Measurements from ENCODE around the gene LARGE1.

The LARGE1 gene

DNA sequence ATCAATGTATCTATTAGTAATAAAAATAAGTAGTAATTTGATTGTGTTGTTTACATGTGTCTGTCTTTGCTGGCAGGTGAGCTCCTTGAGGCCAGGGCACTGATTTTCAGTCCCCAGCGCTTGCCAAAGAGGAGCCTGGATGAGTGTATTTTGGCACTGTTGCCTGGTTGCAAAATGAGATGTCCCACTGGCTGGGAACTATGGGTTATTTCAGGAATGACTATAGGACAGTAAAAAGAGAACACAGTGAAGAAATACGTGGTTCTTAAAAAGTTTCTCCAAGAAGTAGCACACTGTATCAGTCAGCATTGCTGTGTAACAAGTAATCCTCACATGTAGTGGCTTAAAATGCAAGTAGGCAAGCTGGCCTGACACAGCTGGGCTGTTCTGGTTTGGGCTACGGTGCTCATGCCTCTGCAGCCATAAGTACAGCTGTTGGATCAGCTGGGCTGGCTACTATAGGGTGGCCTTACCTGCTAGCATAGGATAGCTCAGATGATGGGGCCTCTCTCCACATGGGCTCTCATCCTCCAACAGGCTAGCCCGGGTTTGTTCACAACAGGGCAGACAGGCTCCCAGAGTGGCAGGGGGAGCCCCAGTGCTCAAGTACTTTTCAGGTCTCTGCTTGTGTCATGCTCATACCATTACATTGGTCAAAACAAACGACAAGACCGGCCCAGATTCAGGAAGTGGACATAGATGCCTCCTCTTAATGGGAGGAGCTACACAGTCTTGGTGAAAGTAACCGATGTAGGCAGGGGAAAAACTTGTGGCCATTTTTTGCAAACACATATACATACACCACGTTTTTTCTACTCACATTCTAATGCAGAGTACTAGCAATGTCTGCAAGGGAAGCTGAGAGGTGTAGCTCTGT is 399.1 kb downstream of the LARGE1 start:
- no peak for DNase-seq (ENCODE audit: low spot score)

GRCh38 chr22:33519974-33520903 is 400.0 kb downstream of the LARGE1 start:
- no peak for DNase-seq (ENCODE audit: low spot score)

DNA sequence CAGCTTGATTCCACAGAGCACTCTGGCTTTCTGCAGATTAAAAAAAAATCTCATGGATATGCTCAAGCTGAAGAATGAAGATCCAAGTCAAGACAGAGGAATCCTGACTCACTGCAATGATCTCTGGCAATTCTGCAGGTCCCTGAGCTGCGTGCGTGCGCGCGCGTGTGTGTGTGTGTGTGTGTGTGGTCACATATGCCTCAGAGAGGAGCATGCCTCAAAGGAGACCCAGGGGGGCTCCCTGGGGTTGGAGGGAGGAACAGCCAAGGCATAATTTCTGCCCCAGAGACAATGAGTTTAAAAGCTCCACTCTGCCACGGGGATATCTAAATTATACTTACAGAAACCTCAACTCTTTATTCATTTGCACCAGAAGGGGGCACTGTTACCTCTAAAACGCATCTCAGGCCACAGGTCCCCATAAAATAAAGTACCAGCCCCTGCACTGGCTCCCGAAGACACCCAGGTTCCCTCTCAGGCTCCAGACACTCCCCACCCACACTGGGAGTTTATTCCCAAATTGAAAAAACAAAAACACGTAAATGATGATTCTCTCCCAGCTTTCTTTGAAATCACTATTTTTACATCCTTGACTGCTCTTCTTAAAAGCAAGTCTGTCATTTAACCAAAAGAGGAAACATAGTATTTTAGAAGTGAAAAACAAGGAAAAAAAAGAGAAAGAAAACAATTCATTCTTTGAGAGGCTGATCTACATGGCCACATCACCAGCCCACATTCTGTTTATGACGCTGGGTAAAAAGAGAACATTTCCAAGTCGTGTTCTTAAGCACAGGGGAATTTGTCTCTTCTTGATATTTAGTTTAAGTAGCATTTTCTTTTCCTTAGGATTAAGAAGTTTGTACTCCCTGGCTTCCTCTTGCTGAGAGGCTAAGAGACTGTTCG is 401.0 kb downstream of the LARGE1 start:
- peak; percentile 72 for DNase-seq (ENCODE audit: low spot score)

DNA sequence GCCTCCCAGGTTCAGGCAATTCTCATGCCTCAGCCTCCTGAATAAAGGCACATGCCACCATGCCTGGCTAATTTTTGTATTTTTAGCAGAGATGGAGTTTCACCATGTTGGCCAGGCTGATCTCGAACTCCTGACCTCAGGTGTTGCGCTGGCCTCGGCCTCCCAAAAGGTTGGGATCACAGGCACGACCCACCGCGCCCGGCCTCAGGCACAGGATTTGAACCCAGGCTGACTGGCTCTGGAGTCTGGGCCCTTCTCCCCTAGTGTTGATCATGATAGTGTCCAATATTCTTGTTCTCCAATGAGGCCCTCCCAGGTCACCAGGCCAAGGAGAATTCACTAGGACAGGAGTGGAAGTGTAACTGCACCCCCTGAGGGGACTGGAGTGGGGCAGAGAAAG is 401.9 kb downstream of the LARGE1 start:
- DNase-seq (ENCODE audit: low spot score), result no peak

DNA sequence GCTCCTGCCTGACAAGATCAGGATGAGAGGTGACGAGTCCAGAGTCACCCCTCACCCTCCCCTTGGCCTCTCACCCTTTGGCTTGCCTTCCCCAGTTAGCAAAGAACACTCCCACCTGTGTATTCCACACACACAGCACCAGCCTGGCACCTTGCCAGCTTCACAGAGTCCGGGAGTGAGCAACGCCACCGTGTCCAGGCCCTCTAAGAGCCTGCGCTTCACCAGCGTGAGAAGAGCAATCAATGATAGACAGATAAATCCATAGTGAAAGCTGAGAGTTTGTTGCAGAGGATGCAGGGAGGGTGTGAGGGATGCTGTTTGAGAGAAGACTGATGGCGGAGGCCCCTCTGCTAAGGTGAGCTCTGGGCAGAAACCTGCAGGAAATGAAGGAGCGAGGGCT is 404.5 kb downstream of the LARGE1 start:
- DNase-seq (ENCODE audit: low spot score), result no peak

DNA sequence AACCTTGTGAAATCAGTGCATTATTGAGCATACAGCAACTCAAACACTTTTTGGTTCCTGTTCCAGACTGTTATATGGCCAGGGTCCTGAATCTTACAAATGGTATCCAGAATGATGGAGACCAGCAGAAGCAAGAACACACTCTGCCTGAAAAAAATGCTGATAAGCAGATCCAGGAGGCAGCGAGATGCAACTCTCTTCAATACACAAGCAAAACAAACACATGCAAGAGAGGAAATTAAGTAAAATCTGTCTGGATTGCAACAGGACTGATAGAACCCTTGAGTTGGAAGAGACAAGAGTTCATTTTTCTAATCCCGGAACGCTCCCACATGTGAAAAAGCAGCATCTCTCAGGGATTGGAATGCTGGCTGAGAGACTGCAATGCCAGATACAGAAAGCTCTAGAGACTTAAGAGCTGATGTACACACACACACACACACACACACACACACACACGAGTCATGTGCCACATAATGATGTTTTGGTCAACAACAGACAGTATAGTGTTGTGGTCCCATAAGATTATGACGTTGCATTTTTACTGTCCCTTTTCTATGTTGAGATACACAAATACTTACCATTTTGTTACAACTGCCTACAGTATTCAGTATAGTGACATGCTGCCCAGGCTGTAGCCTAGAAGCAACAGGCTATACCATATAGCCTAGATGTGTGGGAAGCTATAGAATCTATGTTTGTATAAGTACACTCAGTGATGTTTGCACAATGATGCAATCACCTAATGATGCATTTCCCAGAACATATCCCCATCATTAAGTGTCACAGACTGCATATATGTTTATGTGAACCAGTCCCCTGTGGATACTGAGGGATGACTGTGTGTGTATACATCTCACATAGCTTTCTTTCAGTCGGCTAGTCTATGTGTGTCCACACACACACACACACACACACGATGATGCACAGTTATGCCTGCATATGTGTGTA is 406.6 kb downstream of the LARGE1 start:
- no peak for DNase-seq (ENCODE audit: low spot score)

DNA sequence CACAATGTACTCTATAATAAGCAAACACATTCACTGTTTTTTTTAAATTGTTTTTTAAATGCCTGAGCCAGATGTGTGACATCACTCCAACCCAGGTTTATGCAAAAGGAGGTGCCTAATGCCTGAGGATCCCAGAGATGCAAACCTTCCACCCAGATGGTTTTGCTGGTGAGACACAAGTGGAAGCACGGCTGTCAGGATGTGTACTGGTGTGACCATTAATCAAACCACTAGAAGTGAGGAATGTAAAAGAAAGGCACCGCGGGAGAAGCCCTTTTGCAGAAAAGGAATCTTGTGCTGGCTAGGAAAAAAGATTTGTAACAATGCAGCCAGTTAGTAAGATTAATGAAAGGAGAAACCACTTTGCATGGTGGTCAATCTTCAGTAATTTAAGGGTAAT is 407.4 kb downstream of the LARGE1 start:
- peak; percentile 22 for DNase-seq (ENCODE audit: low spot score)

DNA sequence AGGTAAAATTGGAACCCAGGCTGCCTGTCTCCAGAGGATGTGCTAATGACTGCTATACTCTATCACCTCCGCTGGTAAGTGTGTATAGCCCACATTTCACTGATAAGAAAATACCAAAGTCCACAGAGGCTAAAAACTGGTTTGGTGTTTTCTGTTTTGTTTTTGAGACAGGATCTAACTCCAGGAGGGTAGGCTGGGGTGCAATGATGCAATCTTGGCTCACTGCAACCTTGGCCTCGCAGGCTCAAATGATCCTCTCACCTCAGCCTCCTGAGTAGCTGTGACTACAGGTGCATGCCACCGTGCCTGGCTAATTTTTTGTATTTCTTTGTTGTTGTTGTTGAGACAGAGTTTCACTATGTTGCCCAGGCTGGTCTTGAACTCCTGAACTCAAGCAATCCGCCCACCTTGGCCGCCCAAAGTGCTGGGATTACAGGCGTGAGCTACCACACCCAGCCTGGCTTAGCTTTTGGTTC is 409.8 kb downstream of the LARGE1 start:
- no peak for DNase-seq (ENCODE audit: low spot score)

DNA sequence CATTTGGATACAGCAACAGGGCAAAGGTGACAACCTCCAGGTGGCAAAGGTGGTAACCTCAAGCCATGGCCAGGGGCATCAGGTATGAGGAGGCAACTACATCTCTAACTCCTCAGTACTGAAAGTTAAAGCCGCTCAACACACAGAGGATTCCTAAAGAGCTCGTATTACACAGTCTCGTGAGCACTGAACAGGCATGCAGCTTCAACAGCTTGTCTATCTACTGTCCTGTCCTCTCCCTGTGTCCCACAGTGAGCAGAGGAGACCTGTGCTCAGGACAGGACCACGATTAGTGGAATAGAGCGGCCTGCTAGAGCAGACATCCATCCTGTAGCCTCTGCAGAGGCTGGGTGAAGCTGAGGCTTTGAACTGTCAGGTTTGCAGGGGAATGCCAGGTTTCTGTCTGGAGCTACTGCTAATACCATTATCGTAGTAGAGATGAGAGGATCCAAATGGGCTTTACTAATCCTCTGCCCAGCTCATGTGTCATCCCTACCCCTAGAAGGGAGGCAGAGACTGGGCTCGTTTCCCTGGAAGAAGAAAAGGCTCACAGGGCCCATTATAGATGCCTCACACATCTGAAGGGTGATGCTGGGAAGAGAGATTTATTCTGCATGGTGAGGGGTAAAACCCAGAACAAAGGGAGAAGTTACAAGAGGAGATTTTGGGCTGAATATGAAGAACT is 415.2 kb downstream of the LARGE1 start:
- no peak for DNase-seq (ENCODE audit: low spot score)

DNA sequence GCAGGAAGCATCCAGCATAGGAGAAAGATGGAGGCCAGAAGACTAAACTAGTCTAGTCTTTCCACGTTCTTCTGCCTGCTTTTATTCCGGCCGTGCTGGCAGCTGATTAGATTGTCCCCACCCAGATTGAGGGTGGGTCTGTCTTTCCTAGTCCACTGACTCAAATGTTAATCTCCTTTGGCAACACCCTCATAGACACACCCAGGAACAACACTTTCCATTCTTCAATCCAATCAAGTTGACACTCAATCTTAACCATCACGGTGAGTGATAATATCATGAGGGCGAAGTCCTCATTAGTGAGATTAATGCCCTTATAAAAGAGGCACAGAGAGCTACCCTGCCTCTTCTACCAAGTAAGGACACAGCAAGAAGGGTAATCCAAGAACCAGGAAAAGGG is 424.2 kb downstream of the LARGE1 start:
- no peak for DNase-seq (ENCODE audit: low spot score)

- no peak for DNase-seq (ENCODE audit: low spot score)
These were observed 426.6 kb downstream of the LARGE1 start for GRCh38 chr22:33493476-33494205.

GRCh38 chr22:33492210-33492651 is 428.0 kb downstream of the LARGE1 start:
- DNase-seq (ENCODE audit: low spot score), result no peak

- no peak for DNase-seq (ENCODE audit: low spot score)
These were observed 433.1 kb downstream of the LARGE1 start for GRCh38 chr22:33487041-33487716.

DNA sequence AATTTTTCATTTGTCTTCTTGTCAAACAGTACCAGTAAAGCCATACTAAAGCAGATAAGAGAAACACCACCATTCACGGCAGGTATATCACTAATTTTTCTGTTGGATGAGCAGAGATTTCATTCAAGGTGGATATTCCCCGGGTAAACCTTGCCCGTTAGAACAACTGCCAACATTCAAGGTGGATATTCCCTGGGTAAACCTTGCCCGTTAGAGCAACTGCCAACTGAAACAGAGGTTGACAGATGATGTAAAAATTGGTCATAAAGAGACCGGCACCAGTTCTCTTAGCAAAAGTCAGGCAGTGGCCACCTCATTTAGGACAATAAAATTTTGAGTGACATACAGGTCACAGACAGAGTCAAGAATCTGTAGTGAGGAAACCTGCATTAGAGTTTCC is 438.7 kb downstream of the LARGE1 start:
- no peak for DNase-seq (ENCODE audit: low spot score)

GRCh38 chr22:33477120-33478111 is 442.9 kb downstream of the LARGE1 start:
- DNase-seq (ENCODE audit: low spot score), result no peak

DNA sequence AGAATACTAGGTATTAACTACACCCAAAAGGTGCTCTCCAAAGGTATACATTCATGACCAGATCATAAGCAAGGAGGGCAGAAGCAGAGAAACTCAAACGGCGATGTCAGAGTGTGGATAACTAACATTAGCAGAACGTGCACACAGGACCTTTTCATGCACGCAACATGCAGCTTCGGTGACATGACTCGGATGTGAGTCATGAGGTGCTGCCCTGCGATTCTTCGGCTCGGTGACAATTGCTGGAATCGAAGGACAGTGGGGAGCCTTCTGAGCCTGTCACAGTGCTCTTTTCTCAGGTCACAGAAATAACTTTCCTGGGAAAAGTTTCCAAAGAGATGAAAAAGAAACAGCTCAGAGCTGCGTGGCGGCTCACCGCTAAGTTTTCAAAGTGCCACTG is 443.6 kb downstream of the LARGE1 start:
- DNase-seq (ENCODE audit: low spot score), result peak; percentile 56

DNA sequence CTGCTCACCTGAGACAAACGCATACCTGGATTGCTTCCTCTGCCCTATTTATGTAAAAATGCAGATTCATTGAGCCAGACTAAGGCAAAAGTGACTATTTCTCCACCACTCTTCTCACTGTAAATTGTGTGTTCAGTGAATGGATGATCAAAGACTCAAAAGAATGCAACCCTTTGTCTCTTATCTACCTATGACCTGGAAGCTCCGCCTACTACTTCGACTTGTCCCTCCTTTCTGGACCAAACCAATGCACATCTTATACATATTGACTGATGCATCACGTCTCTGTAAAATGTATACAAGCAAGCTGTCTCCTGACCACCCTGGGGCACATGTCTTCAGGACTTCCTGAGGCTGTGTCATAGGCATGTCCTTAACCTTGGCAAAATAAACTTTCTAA is 444.1 kb downstream of the LARGE1 start:
- DNase-seq (ENCODE audit: low spot score), result no peak

All from kidney tubule cell (primary cell).